ENCODE data around the gene SDK2.
"Not testable (repeated sequence)": the region's sequence is repeated elsewhere in the genome, so short reads cannot be mapped to it uniquely, and the experiment has no call there.

SDK2 gene

DNA sequence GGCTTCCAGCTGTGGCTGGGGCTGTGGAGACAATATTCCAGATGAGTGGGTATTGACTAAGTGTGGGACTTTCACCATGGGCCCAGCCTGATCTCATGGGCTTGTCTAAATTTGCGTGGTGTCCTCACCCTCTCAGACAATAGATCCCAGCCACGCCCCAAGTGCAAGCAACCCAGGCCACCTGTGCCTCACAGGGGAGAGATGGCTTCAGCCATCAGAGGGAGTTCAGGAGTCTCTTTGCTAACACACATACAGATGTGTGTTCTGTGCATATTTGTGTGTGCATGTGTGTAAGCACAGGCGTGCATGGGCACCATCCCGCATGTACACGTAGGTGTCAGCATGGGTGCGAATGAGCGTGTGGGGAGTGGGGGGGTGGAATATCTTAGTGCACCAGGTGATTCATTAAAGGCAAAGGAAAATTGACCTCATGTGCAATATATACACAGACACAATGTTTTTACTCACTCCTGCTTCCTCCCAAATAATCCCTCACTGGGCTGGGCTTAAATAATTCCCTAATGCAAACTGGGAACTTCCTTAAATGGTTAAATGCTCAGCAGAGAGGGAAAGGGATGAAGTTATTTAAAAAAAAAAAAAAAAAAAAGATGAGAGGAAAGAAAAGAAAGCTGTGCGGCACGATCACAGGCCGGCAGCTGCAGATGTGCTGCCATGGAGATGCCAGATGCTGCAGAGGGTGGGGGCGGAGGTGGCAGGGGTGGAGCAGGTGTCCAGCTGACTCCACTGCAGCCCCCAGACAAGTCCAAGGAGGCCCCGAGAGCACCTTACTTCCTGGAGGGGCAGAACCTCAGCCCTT, 308.4 kb downstream of the SDK2 start:
- H3K4me3 ChIP-seq (ENCODE audit: low read depth, low read length): no peak overlapping the region
- DNase-seq (ENCODE audit: low read depth): no peak

DNA sequence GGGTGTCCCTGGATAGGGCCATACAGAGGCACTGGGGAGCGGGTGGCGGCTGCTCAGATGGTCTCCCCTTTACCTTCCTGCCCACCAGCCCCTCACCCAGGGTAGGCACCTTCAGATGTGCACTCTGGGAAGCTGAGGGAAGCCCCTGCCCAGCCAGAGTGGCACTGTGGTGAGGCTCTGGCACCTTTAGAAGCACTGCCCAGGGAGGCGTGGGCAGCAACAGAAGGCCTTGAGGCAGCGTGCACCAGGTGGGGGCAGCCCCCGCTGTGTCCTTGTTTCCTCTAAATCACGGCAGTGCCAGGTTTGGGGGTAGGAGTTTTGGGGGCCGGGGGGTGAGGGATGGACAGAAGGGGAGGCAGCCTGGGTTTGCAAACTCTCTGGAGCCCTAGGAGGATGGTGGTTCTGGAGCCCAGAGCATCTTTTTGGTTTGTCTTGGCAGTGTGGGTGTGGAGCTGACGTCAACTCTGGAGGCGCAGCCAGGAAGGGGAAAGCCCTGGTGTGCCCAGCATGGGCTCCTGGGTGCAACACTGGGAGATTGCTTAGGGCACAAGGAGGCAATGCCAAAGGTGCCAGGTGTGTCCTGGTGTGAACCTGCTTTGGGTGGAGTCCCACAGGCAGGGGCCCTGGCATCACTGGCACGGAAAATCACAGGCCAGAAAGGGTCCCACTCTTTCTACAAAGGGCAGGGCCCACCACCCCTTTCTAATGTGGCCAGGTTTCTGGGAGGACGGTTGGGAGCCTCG, 309.3 kb downstream of the SDK2 start:
- DNase-seq (ENCODE audit: low read depth): no peak
- no peak overlapping the region for H3K4me3 ChIP-seq (ENCODE audit: low read depth, low read length)

DNA sequence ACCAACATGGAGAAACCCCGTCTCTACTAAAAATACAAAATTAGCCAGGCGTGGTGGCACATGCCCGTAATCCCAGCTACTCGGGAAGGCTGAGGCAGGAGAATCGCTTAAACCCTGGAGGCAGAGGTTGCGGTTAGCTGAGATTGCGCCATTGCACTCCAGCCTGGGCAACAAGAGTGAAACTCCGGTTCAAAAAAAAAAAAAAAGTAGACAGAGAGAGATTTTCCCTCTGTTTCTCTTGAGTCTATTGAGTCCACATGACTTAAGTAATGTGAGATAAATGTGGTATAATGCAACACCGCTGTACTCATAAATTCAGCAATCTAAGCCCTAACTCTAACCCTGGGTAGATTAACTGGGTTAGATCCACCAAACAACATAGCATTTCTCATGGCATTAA, 310.8 kb downstream of the SDK2 start:
- DNase-seq (ENCODE audit: low read depth); H3K4me3 ChIP-seq (ENCODE audit: low read depth, low read length): not testable (repeated sequence)

DNA sequence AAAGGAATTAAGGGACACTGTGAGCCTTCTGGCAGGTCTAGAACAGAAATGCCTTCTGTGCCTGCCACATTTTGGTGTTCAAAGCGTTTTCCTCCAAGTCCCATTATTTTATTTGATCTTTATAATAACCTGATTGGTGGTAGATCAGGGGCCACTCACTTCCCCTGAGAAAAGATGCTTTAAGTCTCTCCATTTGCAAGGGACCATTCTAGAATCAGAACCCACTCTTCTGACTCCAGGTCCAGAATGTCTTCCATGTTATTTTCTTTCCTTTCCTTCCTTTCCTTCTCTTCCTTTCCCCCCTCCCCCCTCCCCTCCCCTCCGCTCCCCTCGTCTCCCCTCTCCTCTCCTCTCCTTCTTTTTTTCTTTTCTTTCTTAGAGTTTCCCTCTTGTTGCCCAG, 313.2 kb downstream of the SDK2 start:
- no peak for DNase-seq (ENCODE audit: low read depth)

DNA sequence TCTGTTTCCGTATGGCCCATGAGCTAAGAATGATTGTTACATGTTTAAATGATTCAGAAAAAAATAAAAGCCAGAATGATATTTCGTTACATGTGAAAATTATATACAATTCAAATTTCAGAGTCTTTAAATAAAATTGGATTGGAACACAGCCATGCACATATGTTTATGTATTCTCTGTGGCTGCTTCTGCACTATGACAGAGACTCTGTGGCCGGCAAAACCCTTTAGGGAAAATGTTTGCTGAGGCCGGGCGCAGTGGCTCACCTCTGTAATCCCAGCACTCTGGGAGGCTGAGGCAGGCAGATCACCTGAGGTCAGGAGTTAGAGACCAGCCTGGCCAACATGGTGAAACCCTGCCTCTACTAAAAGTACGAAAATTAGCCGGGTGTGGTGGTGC, 316.6 kb downstream of the SDK2 start:
- H3K4me3 ChIP-seq (ENCODE audit: low read depth, low read length): no peak overlapping the region
- DNase-seq (ENCODE audit: low read depth): no peak

More for the DNA sequence above, 313.2 kb downstream of the SDK2 start:
- no peak overlapping the region for H3K4me3 ChIP-seq (ENCODE audit: low read depth, low read length)

DNA sequence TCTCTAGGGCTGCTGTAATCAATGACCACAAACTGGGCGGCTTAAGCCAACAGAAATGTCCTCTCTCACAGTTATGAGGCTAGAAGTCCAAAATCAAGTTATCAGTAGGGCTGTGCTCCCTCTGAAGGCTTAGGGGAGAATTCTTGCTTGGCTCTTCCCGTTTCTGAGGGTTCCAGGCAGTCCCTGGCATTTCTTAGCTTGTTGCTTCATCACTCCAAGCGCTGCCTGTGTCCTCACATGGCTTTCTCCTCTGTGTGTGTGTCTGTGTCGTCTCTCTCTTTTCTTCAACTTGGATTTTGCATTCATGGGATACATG, 318.8 kb downstream of the SDK2 start:
- no peak overlapping the region for H3K4me3 ChIP-seq (ENCODE audit: low read depth, low read length)
- peak; percentile 77 for DNase-seq (ENCODE audit: low read depth)

DNA sequence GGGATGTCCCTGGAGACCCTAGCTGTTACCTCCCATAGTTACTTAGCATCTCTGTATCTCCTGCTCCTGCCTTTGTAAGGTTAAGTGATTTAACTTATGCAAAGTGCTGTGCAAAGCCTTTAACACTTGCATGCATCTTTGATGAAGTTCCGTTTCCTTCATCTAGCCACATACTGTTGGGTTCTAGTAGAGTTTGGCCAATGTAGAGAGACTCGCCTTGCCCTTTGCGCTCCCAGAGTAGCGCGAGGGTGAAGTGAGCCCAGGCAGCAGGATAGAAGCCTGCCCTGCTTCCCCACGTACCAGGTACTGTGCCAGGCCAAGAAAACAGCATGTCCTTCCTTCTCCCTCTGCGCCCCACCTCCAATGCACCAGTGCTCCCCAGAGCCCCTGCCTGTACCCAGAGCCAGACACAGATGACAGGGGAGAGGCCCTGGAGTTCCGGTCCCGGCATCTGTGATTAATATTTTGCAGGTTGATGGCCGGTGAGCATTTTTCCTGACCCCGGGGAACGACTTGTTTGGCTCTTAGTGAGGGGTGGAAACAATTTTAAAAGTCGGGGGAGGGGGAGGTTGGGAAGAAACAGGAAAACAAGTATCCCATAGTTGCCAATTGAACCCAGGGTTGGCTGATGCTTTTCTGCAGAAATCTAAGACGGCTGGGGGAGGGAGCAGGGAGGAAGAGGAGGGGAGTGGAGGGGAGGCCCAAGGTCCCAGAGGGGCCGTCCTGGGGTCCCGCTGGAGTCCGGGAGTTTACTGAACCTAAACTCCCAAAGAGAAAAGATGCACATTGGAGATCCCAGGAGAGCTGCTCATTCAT, 319.3 kb downstream of the SDK2 start:
- DNase-seq (ENCODE audit: low read depth): no peak
- no peak overlapping the region for H3K4me3 ChIP-seq (ENCODE audit: low read depth, low read length)

DNA sequence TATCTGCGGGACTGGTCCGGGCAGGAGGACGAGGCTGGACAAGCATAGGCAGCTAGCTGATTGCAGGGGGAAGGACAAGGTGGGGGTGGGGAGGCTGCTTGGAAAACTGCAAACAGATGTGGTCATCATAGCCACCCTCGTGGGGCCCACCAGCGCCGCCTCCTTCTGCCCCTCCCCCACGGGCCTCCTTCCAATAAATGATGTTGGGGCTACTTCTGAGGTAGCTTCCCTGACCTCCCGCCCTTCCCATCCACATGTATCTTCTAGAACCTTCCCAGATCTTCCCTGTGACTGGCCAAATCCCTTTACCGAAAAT, 320.1 kb downstream of the SDK2 start:
- H3K4me3 ChIP-seq (ENCODE audit: low read depth, low read length): no peak overlapping the region
- DNase-seq (ENCODE audit: low read depth): no peak

DNA sequence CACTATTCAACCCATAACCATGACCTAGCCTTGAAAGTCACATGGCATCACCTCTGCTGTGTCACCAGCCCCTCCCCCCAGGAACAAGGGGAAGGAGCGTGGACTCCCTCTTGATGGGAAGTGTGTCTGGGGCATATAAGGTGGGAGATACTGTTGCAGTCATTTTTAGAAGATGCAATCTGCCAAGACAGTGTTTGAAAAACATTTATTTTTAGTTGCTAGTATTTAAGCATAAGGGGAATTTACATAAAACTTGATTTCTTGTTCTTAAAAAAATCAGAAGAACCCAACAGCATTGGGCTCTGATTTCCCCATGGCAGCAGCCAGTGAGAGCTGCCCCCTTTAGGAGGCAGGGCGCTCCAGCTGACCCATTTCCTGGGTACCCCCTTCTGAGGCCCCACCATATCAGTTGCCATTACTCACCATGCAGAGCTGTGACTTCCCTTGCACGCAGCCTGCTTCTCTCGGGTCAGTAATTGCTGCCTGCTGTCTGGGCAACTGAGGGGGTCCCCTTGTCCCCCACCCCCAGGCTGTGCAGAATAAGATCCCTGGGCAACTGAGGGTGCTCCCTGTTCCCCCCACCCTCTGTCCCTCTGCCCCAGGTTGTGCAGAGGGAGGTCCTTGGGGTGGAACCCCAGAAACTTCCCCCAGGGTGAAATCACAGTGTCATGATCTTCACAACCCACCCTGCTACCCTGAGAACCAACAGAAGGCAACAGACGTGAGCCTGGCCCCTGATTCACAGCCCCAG, 320.7 kb downstream of the SDK2 start:
- H3K4me3 ChIP-seq (ENCODE audit: low read depth, low read length): no peak overlapping the region
- no peak for DNase-seq (ENCODE audit: low read depth)

DNA sequence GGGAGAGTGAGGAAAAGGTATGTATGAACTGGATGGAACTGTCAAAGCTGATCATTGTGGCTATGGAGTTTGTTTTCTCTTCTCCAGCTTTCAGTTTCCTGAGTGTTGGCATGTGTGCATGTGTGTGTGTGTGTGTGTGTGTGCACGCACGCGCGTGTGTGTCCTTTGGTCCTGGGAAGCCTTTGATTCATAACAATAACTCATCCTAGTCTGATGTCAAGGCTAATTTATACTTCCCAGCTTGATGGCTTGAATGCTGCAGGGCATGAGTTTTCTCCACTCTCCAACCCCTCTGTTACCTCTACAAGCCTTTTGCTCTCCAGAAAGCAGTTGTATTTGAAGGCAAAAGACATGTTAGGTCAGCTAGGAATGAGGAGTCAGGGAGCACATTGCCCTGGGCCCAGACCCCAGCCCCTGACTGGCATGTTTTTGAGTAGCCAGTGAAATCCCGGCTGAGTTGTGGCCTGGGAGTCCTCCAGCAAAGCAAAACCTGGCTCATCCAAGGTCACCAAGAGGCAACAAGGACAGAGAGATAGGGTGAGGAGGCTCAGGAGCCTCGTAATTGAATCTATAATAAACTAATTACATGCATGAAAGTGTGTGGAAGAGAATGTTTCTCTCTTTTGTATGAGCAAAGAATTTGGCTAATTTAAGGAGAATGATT, 323.5 kb downstream of the SDK2 start:
- no peak for DNase-seq (ENCODE audit: low read depth)
- H3K4me3 ChIP-seq (ENCODE audit: low read depth, low read length): no peak overlapping the region

DNA sequence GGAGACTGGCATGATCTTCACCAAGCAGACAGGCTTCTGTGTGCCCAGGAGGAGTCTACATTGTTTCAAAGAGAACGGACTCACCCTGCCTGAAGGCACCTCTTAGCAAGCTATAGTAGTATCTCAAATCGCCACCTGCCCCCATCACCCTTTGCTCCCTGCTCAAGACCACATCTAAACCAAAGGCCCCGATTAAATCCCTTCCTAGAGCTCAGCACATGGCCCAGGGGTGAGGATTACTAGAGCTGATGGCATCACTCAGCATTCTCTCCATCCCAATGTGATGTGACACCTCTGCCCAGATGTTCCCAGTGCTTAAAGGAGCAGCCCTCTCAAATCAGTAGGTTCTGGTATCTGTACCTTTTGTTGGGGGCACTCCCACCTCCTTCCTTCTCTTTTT, 324.5 kb downstream of the SDK2 start:
- no peak overlapping the region for H3K4me3 ChIP-seq (ENCODE audit: low read depth, low read length)
- DNase-seq (ENCODE audit: low read depth): no peak

DNA sequence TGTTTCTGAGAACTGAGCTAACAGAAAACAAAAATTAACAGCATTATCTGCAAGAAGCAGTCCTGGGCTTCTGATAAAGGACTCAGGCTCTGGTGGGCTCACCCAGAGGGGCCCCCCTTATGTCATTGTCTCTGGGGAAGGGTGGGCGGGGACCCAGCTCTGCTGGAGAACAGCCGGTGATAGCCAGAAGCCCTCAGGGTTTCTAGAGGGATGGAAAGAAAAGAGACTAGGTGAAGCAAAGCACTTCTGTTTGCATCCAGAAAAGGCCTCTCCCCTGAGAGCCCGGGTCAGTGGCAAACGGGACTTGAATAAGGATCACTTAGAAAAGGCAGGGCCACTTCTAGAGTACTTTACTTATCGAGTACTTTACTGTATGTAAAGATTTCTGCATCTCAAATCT, 325.4 kb downstream of the SDK2 start:
- DNase-seq (ENCODE audit: low read depth): no peak
- H3K4me3 ChIP-seq (ENCODE audit: low read depth, low read length): no peak overlapping the region

DNA sequence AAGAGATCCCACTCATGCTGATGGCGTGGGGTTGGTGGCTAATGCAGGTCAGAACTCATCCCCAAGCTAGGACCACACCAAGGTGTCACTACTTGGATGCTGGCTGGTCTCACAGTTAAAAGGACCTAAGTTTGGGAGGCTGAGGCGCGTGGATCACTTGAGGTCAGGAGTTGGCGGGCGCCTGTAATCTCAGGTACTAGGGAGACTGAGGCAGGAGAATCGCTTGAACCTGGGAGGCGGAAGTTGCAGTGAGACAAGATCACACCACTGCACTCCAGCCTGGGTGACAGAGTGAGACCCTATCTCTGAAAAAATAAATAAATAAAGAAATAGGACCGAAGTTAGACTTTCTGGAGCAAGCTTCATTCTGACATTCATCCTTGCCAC, 325.8 kb downstream of the SDK2 start:
- no peak for DNase-seq (ENCODE audit: low read depth)
- no peak overlapping the region for H3K4me3 ChIP-seq (ENCODE audit: low read depth, low read length)

DNA sequence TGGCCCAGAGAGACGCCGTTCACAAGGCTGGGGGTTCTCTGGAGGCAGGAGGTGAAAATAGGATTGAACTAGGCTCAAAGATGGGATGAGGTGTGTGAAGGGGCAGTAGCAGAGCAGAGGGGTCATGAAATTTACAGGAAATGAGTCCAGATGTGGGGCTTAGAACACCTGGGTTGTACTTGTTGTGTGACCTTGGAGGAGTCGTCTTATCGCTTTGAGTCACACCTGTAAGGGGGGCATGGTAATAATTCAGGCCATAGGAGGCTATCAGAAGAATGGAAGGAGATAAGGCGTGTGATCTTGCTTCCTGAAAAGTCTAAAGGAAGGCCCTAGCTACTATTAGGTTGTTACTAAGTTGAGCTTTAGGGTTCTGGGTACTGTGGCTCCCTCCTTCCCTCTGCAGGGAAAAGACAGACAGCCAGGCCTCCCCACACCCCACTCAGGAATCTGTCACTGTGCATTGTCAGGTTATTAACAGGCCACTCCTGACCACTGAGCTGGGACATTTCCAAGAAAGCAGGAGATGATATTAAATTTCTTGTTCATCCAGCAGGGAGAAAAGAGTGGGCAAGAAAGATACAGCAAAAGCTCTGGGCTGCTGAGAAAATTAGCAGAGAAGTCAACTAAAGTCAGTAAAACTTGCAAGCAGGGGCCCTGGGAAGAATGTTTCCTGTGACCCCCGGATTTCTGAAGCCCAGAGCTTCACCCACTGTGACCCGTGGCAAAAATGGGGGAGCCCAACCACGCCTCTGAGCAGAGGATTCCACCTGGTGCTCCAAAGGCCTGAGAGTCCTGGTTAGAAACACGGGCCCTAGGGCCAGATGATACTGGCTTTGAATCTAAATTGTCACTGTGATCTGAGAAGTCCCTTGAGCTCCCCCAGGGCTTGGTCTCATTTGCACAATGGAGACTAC, 326.5 kb downstream of the SDK2 start:
- H3K4me3 ChIP-seq (ENCODE audit: low read depth, low read length): no peak overlapping the region
- no peak for DNase-seq (ENCODE audit: low read depth)

DNA sequence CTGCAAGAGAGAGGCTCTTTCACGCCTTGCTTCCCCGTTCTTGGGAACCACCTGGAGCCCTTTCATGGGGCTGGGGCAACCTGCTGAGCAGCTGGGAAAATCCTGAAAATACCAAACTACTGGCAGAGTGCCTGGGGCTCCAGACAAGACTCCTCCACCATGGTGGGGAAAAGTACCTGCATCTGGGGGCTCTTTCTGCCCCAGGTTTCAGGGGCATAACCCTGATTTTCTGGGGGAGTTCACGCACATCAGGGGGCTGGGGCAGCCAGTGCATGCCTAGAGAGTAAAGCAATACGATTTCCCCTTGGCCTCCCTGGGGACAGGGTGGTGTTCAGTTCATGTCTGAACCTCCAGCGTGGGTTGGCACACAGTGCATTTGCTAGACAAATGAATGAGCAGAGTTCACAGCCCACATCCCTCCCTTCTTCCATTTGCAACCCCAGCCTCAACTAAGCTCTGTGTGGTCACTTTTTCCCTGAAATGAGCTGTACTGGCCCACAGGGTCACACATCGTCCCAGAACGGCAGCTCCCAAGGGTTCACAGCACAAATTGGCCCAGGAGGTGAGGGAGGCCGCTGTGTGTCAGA, 327.2 kb downstream of the SDK2 start:
- no peak overlapping the region for H3K4me3 ChIP-seq (ENCODE audit: low read depth, low read length)
- no peak for DNase-seq (ENCODE audit: low read depth)

DNA sequence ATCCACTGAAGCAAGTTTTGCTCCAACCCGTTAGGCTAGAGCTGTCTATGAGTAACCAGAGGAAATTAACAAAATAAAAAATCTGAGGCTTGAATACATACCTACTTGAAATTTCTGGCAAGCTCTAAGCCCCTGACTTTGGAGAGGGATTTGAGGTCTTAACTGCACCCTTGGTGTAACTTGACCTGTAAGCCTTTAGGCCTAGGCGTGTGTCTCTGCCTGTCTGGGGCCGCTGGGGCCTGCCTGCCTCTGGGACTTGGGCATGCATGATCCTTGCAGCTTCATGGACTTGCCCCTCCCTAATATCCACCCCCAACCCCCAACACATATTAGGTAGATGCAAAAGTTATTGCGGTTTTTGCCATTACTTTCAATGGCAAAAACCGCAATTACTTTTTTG, 328.8 kb downstream of the SDK2 start:
- no peak overlapping the region for H3K4me3 ChIP-seq (ENCODE audit: low read depth, low read length)
- DNase-seq (ENCODE audit: low read depth): no peak

DNA sequence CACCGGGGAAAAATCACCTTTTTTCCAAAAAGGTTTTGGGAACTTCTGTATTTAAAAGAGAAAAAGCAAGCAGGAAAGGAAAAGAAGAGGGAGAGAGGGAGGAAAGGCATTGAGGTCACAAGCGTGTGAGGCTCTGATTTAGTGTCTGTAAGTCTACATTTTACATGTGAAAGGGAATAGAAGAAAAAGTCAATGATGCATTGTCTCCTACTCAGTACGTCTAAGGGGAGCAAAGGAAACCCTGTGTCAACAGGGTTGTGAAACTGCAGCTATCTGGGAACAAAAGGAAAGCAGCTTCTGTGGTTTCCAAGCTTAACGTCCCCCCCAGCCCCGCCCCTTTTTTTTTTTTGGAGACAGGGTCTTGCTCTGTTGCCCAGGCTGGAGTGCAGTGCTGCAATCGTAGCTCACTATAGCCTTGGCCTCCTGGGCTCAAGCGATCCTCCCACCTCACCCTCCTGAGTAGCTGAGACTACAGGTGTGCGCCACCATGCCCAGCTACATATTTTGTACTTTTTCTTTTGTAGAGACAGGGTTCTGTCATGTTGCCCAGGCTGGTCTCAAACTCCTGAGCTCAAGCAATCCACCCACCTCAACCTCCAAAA, 330.6 kb downstream of the SDK2 start:
- no peak for DNase-seq (ENCODE audit: low read depth)

DNA sequence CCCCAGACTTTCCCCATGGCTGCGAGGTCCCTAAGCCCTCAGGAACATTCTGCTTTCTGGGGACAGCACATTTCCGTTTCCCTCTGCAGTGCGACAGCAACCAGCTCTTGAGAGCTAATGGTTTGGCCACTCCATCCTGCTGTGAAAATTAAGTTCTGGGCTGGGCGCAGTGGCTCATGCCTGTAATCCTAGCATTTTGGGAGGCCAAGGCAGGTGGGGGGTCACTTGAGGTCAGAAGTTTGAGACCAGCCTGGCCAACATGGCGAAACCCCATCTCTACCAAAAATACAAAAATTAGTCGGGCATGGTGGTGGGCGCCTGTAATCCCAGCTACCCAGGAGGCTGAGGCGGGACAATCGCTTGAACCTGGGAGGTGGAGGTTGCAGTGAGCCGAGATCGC, 331.4 kb downstream of the SDK2 start:
- DNase-seq (ENCODE audit: low read depth); H3K4me3 ChIP-seq (ENCODE audit: low read depth, low read length): not testable (repeated sequence)

More for the DNA sequence above, 330.6 kb downstream of the SDK2 start:
- H3K4me3 ChIP-seq (ENCODE audit: low read depth, low read length): no peak overlapping the region
